Hepatic stellate cell (primary cell): ENCODE data around the gene NOX5.

Experiments used
- DNase-seq: peaks from one replicate; pipeline ENCODE4 v3.0.0; 2011; ENCODE audit warnings: low spot score

Gene NOX5

DNA sequence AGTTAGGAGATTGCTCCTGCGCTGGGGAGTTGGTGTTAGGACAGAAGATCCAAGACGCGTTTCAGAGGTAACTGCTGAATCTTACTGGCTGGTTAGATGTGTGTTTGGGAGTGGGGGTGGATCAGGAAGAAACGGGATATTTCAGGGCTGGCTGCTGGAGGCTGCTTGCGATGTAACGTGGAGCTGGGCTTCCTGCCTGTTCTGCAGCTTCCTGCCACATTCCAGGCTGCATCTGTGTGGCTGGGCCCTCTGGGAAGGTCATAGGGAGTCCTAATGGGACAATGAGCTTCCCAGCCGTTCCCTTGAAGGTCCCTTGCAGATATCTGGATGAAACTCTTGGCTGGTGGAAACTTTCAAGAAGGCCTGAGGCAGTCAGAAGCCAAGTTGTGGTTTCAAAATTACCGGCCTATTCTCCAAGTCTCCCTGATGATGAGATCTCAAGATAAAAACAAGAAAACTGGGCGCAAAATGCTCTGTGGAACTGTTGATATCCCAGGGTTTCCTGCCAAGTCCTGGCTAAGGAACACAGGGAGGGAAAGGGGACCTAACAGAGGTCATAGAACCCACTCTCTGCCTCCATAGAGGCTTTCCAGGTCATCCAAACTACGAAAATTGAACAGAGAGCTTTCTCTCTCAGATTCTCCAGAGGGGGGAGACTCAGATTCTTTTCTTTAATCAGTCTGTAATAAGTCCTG is 67.0 kb downstream of the NOX5 start:
- DNase-seq: peak; percentile 28

DNA sequence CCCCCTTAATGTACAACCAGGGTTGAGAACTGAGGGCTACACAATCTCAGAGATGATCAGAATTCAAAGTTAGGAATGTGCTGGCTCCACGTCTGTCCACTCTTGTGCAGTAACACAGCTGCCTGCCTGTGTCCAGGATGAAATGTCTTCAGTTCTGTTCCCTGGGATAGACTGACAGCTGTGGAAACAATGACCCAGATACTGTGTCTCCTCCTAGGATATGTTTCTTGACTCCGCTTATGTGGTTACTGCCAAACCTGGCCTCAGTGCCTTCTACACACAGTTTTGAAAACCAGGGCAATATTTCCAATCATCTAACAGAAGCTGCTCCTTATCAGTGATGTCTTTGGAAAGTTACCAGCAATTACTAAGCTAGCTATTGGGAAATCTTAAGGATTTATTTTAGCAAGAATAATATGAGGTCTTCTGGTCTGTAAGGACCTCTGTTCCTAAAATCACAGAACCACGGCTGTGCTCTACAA is 67.6 kb downstream of the NOX5 start:
- DNase-seq: peak; percentile 34

DNA sequence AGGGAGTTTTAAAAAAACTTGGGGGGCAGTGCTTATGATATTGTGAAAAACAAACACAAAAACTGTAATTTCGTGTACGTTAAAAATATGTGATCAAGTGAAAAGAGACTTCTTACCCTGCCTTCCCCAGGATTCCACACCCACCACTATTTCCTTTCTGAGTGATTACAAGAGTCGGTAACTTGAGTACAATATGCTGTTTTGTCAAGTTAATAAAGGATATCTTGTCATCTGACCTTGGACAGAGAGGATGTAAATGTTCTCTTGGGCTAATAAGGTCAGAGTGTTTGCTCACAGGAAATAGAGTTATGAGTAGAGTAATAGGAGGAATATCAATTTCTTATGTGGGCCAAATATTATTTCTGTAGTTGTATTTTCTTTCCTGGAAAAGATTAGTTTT is 68.1 kb downstream of the NOX5 start:
- no peak for DNase-seq

DNA sequence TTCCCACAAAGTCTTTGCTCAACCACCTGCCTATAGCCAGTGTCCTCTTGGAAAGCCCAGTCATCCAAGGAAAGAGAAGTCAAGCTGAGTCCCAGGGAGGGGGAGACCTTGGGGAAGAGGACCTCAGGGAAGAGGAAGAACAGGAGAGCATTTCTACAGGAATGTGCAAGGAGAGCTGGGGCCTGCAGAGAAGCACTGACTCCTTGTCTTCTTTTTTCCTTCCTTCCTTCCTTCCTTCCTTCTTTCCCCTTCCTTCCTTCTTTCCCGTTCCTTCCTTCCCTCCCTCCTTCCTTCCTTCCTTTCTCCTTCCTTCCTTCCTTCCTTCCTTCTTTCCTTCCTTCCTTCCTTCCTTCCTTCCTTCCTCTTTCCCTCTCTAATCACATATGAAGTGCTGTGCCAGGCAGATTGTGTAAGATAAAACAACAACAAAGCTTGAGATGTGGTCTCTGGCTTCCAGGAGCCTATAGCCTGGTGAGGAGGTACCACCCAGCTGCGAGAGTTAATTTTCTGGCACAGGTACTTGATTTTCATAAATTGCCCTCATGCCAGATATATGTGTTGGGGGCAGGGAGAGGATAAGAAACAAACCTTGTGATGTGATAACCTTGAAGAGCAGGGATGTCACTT is 70.0 kb downstream of the NOX5 start:
- no peak for DNase-seq

DNA sequence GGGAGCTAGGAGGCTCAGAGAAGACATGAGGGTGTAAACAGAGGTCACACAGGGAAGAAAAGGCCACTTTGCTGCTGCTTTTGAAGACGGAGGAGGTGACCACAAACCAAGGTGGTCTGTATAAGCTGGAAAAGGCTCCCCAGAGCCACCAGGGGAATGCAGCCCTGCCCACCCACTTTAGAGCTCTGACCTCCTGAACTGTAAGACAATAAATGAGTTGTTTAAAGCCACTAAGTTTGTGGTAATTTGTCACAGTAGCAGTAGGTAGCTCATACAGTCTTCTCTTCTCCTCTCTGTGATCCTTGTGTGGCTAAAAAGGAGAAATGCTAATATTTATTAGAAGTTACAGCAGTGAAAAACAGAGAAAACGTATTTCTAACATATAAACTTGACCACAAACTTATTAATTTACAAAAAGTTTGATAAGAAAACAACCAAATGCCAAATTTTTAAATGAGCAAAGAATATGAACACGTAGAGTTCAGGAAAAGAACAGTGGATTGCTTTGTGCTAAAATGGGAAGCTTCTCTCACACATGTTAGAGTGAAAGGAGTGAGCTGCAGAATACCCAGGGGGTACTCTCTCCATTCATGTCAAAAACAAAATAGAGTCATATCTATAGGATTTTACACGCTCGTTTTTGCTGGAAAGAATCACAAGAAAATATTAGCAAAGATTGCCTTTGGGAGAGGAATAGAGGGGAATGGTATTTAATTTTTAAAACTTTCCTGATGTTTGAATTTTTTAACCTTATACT is 71.0 kb downstream of the NOX5 start:
- no peak for DNase-seq

DNA sequence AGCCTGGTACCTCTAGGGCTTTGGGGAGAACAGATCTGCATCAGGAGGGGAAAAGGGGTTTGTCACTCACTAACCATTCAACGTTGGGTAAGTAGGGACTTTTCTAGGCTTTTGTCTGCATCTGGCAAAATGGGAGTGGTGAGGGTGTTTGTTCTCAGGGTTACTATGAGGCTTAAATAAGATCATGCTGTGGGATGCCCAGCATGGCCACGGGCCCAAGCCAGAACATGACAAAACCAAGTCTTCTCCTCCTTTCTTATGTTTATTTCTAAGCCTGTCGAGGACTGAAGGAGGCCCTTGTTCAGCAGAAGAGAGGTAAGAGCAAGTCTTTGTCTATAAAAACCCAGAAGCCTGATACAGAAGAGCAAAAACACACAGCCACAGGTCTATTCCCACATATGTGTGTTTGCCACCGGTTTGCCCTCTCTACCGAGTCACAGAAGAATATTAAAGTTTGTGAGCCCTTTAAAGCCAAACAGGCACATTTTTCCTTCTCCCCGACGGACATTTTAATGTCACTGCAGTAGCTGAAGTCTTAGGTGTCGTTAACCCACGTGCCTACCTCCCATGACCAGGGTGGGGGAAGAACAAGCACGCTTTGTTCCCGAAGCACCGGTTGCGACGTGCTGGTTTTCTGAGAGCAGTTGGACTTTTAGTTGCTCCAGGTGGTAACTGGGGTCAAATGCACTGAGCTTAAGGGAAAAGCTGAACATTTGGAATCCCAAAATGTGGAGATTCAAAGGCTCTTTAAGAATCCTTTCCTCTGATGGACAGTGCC is 72.1 kb downstream of the NOX5 start:
- no peak for DNase-seq

DNA sequence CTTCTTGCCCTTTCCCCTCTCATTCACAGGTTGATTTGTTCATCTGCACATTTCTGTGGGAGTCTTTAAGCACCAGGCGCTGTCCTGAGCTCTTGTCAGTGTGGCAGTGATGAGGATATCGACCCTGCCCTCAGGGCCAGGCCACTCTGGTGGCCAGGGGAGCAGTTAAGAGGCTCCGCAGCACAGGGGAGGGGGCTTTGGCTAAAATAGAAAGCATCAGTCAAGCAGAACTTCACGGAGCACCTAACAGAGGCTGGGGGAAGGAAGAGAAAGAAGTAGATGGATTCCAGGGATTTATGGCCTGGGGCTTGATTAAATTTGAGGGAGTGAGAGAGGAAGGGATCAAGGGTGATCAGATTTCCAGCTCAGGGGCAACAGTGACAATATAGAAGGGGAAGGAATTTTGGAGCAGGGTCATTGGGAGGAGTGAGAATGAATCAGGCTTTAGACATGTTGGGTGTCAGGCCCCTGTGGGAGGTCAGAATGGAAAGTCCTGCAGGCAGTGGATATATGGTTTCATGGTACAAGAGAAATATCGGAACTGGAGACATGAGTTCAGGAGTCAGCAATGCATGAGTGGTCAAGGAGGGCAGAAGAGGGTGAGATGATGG is 73.0 kb downstream of the NOX5 start:
- DNase-seq: no peak

DNA sequence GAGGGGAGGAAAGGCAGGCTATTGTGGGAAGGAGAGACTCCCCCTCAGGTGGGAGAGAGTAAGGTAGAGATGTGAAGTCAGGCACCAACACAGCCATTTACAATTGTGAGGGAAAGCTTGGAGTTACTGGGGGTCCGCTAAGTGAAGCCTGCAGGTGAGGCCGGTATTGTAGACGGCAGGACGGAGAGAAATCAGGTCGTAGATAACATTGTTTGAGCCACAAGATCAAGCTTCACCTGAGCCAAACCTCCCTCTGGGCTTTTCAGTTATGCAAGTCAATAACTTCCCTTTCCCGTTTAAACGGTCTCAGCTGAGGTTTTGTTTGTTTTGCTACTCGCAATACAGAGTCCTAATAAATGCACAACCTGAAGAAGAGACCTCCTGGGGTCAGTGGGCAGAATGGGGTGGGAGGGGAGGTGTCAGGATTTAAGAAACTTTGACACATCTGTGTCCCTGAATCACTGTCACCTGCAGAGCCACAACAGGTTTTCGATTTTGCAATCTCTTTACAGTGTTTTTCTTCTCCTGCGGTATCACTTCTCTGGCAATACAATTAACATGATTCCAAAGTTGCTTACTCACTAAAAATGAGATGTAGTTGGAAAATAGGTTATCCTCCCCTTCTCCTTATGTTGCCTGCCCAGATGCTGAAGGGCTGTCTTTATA is 73.9 kb downstream of the NOX5 start:
- DNase-seq: no peak

DNA sequence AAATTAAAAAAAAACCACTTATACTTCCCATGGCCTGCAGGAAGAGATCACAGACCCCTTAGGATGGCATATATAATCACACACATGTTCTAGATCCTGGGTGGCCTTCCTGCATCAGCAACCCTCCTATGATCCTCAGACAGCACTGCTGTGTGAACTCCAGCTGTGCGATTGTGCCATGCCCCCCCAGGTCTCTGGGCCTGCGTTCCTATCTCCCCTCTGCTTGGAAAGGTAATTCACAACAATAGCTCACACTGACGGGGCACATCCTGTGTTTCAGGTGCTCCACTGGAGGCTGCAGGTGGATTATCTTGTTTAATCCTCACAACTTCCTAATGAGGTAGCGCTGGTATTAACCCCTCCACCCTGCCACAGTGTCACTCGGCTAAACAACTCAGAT is 74.8 kb downstream of the NOX5 start:
- no peak for DNase-seq

DNA sequence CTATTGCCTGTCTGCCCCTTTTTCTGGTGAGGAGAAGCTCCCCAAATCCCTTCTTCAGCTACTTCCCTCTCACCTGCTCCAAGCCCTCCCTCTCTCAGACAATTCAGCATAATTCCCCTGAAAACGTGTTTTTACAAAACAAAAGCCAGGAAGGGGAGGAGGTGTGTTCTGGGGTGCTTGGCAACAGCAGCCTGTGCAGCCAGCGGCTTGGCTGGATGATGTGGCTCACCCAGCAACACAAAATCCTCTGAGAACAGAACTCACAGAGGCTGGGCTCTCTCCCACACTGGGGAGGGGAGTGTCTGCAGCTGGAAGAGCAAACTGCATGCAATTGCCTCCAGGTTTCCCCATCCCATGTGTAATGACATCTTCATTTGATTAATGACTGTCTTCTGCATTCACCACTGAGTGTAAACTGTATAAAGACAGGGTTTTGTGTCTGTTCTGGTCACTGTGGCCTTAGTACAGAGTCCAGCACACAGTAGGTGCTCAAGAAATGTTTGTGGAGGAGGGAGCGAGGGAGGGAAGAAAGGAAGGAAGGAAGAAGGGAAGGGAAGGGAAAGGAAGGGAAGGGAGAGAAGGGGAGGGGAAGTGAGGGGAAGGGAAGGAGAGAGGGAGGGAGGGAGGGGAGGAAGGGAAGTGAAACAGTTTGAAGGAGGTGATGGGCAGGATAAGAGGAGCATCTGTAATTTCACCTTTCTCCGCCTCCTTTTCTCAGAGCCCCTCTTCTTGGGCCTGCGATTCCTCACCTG is 75.9 kb downstream of the NOX5 start:
- DNase-seq: no peak

DNA sequence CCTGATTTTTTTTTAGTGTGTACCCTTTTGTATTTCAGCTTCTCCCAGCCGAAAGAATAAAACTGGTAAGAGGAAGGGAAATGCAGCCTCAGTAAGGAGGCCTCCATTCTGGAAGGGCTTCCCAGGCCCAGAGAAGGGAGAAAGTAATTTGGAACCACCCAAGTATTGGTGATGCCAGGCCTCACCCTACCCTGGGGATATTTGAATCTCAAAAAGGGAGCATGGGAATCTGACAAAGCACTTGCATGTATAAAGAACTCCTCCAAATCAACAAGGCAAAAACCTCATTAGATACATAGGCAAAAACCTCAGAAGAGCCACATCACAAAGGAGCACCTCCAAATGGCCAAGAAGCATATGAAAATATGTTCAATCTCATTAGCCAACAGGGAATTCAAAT is 77.2 kb downstream of the NOX5 start:
- no peak for DNase-seq

DNA sequence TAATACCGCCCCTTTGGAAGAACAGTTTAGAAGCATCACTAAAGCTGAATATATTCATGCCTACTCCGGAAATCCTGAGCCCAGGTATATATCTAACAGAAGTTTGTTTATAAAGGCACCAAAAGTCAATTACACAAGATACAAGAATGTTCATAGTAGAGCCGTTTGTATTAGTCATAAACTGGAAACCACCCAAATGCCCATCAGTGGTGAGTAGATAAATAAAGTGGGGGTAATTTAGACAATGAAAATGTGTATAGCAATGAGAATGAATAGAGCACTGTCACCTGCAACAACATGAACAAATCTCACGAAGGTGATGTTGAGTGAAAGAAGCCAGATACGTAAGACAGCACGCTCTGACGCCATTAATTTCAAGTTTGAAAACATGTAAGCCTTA is 77.7 kb downstream of the NOX5 start:
- no peak for DNase-seq

DNA sequence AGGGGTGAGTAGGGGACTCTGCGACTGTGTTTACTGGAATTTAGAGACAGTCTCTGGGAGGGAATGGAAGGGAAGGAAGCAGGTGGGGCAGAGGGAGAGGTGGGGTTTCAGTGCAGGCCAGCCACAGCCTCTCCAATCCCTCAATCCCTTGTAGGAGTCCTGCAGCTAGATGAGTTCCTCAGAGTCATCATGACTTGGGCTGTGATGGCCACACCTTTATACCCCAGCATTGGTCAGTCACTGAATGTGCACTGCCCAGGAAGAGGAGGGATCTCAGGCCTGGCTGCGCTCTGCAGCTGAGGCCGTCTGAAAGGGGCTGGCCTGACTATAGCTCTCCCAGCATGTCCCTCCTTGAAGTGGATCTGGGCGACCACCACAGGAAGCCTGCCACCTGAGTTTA is 78.6 kb downstream of the NOX5 start:
- no peak for DNase-seq

DNA sequence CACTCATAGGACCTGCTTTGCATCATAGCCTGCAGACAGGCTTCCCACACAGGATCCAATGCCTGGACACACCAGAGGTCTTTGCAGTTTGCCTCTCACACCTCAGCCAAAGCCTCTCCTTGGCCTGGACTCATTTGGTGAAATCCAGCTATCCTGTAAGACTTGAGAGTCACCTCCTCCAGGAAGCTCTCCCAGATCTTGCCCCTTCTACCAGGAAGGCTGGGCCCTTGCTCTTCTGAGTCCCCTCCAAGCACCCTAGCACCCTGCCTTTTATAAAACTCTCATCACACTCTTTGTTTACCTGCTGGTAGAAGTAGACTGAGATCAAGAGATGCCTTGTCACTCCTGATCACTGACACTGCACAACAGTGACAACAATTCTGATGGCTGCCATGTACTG is 79.1 kb downstream of the NOX5 start:
- no peak for DNase-seq

DNA sequence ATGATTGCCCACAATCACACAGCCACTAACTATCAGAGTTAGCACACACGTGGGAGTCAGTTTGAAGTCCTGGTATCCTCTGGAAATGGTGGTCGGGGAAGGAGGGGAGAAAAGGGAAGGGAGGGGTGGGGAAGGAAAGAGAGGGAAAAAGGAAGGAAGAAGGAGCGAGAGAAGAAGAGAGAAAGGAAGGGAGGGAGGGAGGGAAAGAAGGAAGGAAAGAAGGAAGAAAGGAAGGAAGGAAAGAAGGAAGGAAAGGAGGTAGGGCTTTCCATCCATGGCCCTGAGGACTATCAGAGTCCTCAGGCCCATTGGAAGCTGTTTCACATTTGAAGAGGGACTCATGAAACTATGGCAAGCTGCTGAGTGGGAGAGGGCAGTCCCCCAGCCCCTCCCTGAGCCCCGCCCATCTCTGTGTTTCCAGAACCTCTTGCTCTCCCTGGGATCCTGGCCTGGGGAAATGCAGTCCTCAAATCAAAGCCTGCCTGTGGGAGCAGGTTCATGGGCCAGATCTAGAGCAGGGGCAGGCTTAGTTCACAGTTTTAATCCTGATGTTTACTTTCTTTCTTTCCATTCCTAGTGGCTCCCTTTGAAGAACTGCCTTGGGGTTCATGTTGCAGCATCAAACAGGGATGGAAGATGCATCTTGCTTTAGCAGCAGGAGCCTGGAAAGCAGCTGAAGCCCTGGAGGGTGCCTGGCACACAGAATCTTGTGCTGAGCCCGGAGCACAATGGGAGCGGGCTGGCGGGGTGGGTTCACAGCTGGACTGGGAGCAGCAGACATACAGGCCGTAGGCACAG is 79.8 kb downstream of the NOX5 start:
- no peak for DNase-seq

DNA sequence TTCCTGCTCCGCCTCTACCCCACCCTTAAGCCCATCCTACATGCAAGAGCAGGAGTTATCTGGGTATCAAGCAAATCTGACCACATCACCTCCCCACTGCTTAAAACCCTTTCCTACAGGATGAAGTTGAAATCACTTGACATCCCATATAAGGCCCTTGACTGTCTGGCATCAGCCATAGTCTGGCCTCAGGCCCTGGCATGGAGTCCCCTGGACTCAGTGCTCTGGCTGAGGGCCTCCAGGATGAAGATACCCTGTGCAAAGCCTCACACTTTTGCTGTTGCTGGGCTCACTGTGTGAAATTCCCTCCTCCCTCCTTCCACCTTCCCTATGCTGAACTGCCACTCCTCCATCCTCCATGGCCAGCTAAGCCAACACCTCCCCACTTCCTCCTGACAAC is 80.8 kb downstream of the NOX5 start:
- DNase-seq: no peak

DNA sequence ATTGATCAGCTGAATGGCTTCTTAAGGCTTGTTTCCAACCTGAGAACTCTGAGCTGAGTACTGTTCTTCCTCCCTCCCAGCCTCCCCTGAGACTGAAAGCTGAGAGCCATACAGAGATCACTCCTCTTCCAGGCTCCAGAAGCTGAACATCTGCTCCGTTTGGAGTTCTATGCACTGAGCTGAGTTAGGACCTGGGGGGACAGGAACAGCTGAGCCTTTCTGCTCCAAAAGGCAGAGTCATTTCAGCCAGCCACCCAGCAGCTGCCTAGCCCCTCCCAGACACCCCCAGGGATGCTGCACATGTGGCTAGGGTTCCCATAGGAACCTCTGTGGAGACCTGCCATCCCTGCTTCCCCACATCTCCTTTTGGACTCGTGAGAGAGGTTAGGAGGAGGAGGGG is 81.7 kb downstream of the NOX5 start:
- DNase-seq: no peak

DNA sequence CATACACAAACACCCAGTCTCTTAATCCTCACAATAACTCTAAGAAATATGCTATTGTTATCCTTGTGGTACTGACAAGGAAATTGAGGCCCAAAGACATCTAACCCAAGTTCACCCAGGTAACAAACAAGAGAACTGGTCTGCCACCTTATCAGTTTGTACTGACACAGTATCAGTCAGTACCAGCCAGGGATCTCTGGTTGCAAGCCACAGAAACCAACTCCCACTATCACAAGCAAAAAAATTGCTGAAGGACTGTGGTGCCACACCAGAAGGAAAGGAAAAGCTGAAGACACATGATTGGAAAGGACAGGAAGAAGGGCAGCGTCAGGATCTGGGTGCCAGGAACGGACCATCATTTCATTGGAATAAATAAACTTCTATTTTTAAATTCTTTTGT is 82.1 kb downstream of the NOX5 start:
- DNase-seq: no peak

DNA sequence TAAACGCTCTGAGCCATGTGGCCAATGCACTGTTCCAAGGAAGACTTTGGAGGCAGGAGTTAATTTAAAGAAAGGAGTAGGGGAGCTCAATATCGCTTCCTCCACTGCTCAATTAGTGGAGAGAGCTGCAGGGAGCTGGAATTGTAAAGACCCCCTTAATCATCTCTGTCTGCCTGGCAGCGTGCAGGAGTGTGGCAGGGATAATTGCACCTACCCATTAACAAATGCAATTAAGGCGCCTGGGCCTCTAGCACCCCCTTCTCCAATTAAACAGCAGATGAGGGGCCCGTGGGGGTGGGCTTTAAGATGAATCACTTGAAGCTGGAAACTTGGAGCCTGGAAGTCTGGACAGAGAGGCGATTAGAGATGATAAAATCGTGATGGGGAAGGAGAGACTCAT is 84.3 kb downstream of the NOX5 start:
- DNase-seq: no peak

DNA sequence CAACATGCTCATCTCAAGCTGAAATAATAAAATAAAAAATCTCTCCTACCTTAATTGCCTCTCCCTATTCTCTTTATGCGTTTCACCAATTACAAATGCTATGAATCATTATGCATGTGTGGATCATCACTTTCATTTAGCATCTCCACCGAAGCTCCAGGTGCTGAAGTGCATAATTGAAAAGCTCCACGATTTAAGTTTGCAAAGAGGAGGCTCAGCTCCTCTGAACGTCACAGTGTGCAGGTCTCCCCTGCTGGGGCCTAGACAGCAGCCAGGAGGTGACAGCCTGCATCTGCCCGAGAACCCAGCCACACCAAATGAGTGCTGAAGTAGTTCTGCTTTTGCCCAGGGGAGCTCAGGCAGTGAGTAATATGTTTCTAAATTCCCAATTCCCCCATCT is 85.4 kb downstream of the NOX5 start:
- no peak for DNase-seq
